CMK (cell line): Measurements from ENCODE around the gene C6orf120.
"Not testable (repeated sequence)": the region's sequence is repeated elsewhere in the genome, so short reads cannot be mapped to it uniquely, and the experiment has no call there.

Source experiments
- DNase-seq: peaks from one replicate; pipeline ENCODE4 v3.0.0-alpha.2; 2010; ENCODE audit warnings: low read depth

Gene C6orf120

GRCh38 chr6:169684056-169684455 is 17.9 kb upstream of the C6orf120 start:
- no peak for DNase-seq

- DNase-seq, result no peak
These were observed 16.1 kb upstream of the C6orf120 start for GRCh38 chr6:169685860-169686259.

DNA sequence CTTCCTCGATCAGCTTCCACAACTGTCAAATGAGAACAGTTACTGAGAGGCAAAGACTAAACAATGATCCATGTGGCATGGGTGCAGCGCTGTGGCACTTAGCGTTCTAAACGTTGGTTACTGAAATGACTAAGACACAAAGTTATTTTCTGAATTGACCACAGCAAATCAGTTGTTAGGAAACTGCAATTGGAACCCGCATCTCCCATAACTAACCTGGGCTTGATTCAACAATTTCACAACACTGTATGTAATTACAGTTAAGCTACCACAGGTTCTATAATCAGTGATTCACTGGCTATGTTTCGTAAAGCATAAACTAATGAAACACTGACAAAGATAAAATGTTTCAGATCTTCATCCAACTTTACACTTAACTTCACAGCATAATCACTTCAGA is 12.6 kb upstream of the C6orf120 start:
- no peak for DNase-seq

DNA sequence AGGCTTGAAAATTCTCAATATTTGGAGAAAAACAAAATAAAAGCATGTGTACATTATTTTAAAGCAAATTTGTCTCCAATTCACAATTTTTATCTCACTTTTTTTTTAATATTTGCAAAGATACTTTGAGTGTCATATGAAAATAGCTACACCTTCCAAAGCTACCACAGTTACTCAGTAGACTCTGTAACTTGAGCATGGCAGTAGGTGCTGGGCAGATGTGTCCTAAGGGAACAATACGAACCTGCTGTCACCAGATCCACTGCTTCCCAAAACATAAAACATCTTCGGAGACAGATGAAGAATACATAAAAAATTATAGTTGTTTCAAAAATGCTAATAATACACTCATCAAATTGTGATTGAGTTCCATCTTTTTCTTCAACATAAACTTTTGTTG is 10.7 kb upstream of the C6orf120 start:
- DNase-seq, result no peak

- no peak for DNase-seq
These were observed 9.4 kb upstream of the C6orf120 start for GRCh38 chr6:169692516-169692915.

- DNase-seq, result no peak
These were observed 6.8 kb upstream of the C6orf120 start for GRCh38 chr6:169695131-169695530.

DNA sequence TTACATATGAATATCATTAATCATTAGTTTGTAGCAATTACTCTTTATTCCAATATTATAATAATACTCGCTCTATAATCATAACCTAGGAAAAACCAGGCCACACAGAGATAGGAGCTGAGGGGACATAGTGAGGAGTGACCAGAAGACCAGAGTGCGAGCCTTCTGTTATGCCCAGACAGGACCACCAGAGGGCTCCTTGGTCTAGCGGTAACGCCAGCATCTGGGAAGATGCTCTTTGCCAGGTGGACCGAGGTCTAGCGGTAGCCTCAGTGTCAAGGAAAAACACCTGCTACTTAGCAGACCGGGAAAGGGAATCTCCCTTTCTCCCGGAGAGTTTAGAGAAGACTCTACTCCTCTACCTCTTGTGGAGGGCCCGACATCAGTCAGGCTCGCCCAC is 4.8 kb upstream of the C6orf120 start:
- DNase-seq, result not testable (repeated sequence)

DNA sequence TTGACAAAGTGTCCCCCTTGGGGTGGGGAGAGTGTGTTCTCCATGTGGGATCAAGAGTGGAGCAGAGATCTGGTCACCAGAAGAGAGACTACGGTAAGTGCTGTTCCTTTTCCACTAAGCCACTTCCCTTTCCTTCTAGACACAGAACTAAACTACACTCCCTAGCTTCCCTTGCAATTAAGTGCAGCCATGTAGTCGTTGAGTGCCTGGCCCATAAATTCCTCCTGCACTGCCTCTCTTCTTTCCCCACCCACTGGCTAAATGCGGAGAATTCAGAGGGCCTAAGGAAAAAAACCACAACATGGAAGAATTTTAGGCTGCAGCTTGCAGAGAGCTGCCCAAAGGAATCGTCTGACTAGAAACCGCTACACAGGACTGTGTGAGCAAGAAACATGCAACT is 1.6 kb upstream of the C6orf120 start:
- peak; percentile 53 for DNase-seq

- no peak for DNase-seq
These were observed 494 bp upstream of the C6orf120 start for GRCh38 chr6:169701311-169701953.

GRCh38 chr6:169702840-169703246 is 917 bp downstream of the C6orf120 start:
- no peak for DNase-seq

- no peak for DNase-seq
These were observed 5.8 kb downstream of the C6orf120 start for GRCh38 chr6:169707772-169708171.

- DNase-seq, result no peak
These were observed 7.4 kb downstream of the C6orf120 start for GRCh38 chr6:169709293-169709692.

GRCh38 chr6:169710009-169710408 is 8.1 kb downstream of the C6orf120 start:
- DNase-seq, result no peak

- DNase-seq, result no peak
These were observed 12.3 kb downstream of the C6orf120 start for GRCh38 chr6:169714178-169714577.

DNA sequence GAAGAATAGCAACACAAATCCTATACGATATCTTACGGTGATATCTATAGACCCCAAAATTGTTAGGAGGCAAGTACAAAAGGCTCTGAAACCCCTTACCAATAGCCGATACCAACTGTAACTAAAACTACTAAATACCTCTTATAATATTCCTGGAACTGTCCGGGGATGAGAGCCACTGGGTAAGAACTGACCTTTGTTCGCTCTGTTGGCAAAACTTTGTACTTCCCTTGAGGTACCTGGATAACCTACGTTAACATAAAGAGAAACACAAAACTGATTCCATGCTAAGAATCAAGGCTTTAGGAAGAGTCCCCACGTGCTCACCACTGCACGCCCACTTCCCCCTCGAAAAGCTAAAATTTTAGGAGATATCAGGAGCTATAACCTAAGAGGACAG is 12.7 kb downstream of the C6orf120 start:
- no peak for DNase-seq

DNA sequence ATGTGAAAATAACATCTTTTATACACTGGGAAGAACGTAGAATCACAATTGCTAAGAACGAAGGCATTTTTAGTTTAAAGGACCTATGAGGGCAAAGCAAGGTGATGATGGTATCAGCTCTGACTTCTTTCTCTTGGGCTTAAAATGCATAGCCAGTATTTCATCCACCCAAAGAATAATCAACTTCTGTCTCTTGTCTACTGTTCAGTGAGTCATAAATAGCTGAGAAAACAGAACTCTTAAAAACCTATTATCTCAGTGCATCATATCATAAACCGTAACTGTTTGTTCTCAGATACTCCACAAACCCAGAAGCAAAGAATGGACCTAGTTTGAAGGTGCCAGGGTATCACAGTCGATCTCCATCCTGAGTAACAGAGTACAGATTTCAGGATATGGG is 17.2 kb downstream of the C6orf120 start:
- DNase-seq, result no peak

GRCh38 chr6:169720207-169720855 is 18.4 kb downstream of the C6orf120 start:
- no peak for DNase-seq

GRCh38 chr6:169722362-169723199 is 20.7 kb downstream of the C6orf120 start:
- no peak for DNase-seq

GRCh38 chr6:169723200-169723909 is 21.4 kb downstream of the C6orf120 start:
- no peak for DNase-seq

DNA sequence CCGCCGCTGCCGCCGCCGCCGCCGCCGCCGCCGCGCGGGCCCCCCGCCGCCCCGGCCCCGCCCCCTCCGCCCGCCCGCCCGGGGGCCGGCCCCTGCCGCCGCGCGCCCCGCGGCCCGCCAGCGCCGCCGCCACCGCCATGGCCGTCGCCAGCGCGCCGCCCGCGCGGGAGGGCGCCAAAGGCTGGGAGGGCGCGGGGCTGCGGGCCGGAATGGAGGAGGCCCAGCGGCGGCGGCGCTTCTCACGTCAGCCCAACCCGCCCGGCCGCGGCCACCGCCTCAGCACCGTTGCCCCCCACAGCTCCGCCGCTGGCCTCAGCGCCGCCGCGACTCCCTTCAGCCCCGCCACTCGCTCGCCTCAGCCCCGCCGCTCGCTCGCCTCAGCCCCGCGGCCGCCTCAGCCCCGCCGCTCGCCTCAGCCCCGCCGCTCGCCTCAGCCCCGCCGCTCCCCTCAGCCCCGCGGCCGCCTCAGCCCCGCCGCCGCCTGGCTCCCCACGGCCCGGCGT is 22.1 kb downstream of the C6orf120 start:
- DNase-seq, result no peak

GRCh38 chr6:169724494-169725124 is 22.7 kb downstream of the C6orf120 start, which contains the start of gene PHF10:
Gene PHF10, minus strand, starts transcription at chr6:169724500. Its CDS starts 569 bp downstream, at chr6:169723931.
- no peak for DNase-seq
